Measurements from ENCODE around the gene PCDHGA9. TPM values are rescaled to one million over a fixed set of nuclear protein-coding genes. Genes with fewer than 3 reads are reported as not detected.

Gene PCDHGA9
- total and polyA plus RNA-seq, 9 of the 15 experiments (the other 6 are each of a cell fraction or from before 2014, with no cell fraction given) = 0.03 to 0.18 (median 0.11) TPM; not detected in 2

DNA sequence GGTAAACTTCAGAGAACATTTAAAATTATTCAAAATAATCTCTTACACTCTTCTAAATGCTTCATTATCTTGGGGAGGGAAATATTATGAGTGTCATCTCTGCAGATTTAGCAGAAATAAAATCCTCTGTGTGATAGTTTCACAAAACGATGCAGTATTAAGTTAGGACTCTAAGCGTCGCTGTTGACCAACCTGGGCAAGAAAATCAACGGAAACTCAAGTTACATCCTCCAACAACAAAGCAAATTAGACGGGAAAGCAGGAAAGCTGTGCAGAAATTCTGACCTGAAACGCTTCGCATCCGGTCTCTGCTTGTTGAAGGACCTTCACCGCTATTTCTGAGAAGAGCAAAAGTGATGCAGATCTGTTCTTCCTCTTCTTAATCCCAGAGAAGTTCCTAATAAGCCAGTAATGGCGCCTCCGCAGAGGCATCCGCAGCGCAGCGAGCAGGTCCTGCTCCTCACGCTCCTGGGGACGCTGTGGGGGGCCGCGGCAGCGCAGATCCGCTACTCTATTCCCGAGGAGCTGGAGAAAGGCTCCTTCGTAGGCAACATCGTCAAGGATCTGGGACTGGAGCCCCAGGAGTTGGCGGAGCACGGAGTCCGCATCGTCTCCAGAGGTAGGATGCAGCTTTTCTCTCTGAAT is 28.8 kb upstream of the PCDHGA9 start, which contains the start of gene PCDHGA6:
Gene PCDHGA6 (plus strand): TSS at position 219 of the 645 bp plus-strand sequence. CDS start 193 bp downstream, at position 412.
- no peak within 1 kb of the TSS for H3K4me3 ChIP-seq
- in situ Hi-C loops (cut with MboI) = no loop called here

More for the DNA sequence above, 28.8 kb upstream of the PCDHGA9 start, which contains the start of gene PCDHGA6:
- Histone ChIP-seq H3K79me2 (ENCODE audit: control insufficient read depth, insufficient read depth, low read length) (no peaks in the 10 kb centered on the region), H3K27me3 (ENCODE audit: control insufficient read depth in 2 of 2, insufficient read depth in 2 of 2, low read length in 2 of 2) (peaks cover 4 to 38% of the 10 kb centered on the region in 2 experiments), H3K9ac (ENCODE audit: insufficient read depth in 1 of 2, low read depth in 2 of 2, low read length in 2 of 2) (no peak within 1 kb of the TSS), H4K20me1 (replicated peaks; ENCODE audit: control insufficient read depth, insufficient read depth, low read length) (no peaks in the 10 kb centered on the region), H3K36me3 (ENCODE audit: control insufficient read depth, insufficient read depth, low read length) (no peaks in the 10 kb centered on the region), H3K27ac (ENCODE audit: extremely low read depth, low read depth, low read length) (no peak within 1 kb of the TSS), H3K4me1 (replicated peaks in 1 of 2; ENCODE audit: control insufficient read depth in 2 of 2, insufficient read depth in 2 of 2, low read length in 2 of 2) (peaks cover 0 to 7% of the 10 kb centered on the region in 2 experiments; a peak in 1 of 5 replicates), H2AFZ (ENCODE audit: low read depth, low read length) (0 out of 2 replicates have a peak within 1 kb of the TSS, but pooled peaks have one; percentile 9), H3K9me1 (ENCODE audit: control insufficient read depth, insufficient read depth, low read length) (no peaks in the 10 kb centered on the region), H3K9me3 (replicated peaks; ENCODE audit: control insufficient read depth, insufficient read depth, low read depth, low read length) (no peaks in the 10 kb centered on the region), H3K4me2 (ENCODE audit: insufficient read depth, low read length) (peak within 1 kb of the TSS; percentile 23; the same call in 1 of the 2 replicates)
- POLR2A ChIA-PET = interaction anchor here (0.6 kb wide), 1 partner anchor 207 kb away, joined by 5 read pairs; no protein-coding TSS in a partner anchor
- DNase-seq (ENCODE audit: extremely low read depth in 1 of 4, low spot score in 3 of 4) (no peak), ATAC-seq (peak; percentile 61; the same call in 1 of the 3 replicates), FAIRE-seq (peak; percentile 26)
- WGBS (ENCODE audit: insufficient coverage, low coverage, missing lambda C conversion rate) = 21% methylated on average over 22 of the region's 27 CpGs
- intact Hi-C loops (cut with micrococcal nuclease) = loop anchor here (5.0 kb wide), 1 partner anchor 46 kb away; no protein-coding TSS in a partner anchor
- no TSS peak for BruUV-seq (replicated peaks)
- TF ChIP-seq HNRNPH1 (optimal IDR thresholded peaks at IDR 0.05; ENCODE audit: low read depth, low read length) (no peak), RAD21 (CRISPR knock-in tag; conservative IDR thresholded peaks at IDR 0.05 in 1 of 2, IDR thresholded peaks at IDR 0.05 in 1 of 2) (peak in 1 of 2 experiments; percentile 45; a peak in 2 of 4 replicates), ETV1 (tag; conservative IDR thresholded peaks at IDR 0.05; ENCODE audit: low read depth) (0 out of 2 replicates have a peak, but pooled peaks have one; percentile 34), CTBP1 (IDR thresholded peaks at IDR 0.05; ENCODE audit: borderline replicate concordance) (no peak)
- TF ChIP-seq, protein P1, sequence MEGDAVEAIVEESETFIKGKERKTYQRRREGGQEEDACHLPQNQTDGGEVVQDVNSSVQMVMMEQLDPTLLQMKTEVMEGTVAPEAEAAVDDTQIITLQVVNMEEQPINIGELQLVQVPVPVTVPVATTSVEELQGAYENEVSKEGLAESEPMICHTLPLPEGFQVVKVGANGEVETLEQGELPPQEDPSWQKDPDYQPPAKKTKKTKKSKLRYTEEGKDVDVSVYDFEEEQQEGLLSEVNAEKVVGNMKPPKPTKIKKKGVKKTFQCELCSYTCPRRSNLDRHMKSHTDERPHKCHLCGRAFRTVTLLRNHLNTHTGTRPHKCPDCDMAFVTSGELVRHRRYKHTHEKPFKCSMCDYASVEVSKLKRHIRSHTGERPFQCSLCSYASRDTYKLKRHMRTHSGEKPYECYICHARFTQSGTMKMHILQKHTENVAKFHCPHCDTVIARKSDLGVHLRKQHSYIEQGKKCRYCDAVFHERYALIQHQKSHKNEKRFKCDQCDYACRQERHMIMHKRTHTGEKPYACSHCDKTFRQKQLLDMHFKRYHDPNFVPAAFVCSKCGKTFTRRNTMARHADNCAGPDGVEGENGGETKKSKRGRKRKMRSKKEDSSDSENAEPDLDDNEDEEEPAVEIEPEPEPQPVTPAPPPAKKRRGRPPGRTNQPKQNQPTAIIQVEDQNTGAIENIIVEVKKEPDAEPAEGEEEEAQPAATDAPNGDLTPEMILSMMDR (IDR thresholded peaks at IDR 0.05 in 2 of 3, conservative IDR thresholded peaks at IDR 0.05 in 1 of 3; ENCODE audit: insufficient read depth in 2 of 3, low read depth in 1 of 3, low read length in 3 of 3) = peak; percentile 43 to 63 (median 60)
- CTCF ChIA-PET (ENCODE audit: low intra/inter-chr PET ratio) = interaction anchor here (0.6 to 1.3 kb wide), 2 partner anchors 141 to 770 kb away, joined by 3 read pairs; no protein-coding TSS in a partner anchor
